ENCODE measurements around the gene SLC6A7. TPM values are rescaled to one million over a fixed set of nuclear protein-coding genes. Genes with fewer than 3 reads are reported as not detected.

Gene SLC6A7
- total RNA-seq, 2 donors from 2014 or later = not detected

- no peak for DNase-seq (ENCODE audit: low spot score)
- no peaks in the 10 kb centered on the region for H3K27me3 ChIP-seq
- no peaks in the 10 kb centered on the region for H3K4me1 ChIP-seq
- H3K27ac ChIP-seq = no peak overlapping the region
- H3K4me3 ChIP-seq = no peak overlapping the region
- no peaks in the 10 kb centered on the region for H3K36me3 ChIP-seq
- no peaks in the 10 kb centered on the region for H3K9me3 ChIP-seq
- no peak for TF ChIP-seq CTCF (IDR thresholded peaks at IDR 0.05)
These were observed 7.6 kb downstream of the SLC6A7 start for GRCh38 chr5:150197476-150197875.

GRCh38 chr5:150202501-150202900 lies 12.6 kb downstream of the SLC6A7 start:
- H3K4me3 ChIP-seq = no peak overlapping the region
- no peaks in the 10 kb centered on the region for H3K27me3 ChIP-seq
- H3K4me1 ChIP-seq = no peaks in the 10 kb centered on the region
- no peaks in the 10 kb centered on the region for H3K9me3 ChIP-seq
- no peaks in the 10 kb centered on the region for H3K36me3 ChIP-seq
- no peak overlapping the region for H3K27ac ChIP-seq
- no peak for TF ChIP-seq CTCF (IDR thresholded peaks at IDR 0.05)
- no peak for DNase-seq (ENCODE audit: low spot score)

- TF ChIP-seq CTCF (IDR thresholded peaks at IDR 0.05) = no peak
- Histone ChIP-seq H3K4me1 (no peaks in the 10 kb centered on the region), H3K27ac (no peak overlapping the region), H3K4me3 (no peak overlapping the region), H3K9me3 (no peaks in the 10 kb centered on the region), H3K27me3 (no peaks in the 10 kb centered on the region), H3K36me3 (no peaks in the 10 kb centered on the region)
- no peak for DNase-seq (ENCODE audit: low spot score)
These were observed 14.1 kb downstream of the SLC6A7 start for GRCh38 chr5:150203832-150204589.

- no peak overlapping the region for H3K27ac ChIP-seq
- H3K4me3 ChIP-seq = no peak overlapping the region
- H3K4me1 ChIP-seq = no peaks in the 10 kb centered on the region
- TF ChIP-seq CTCF (IDR thresholded peaks at IDR 0.05) = no peak
- H3K36me3 ChIP-seq = no peaks in the 10 kb centered on the region
- H3K27me3 ChIP-seq = no peaks in the 10 kb centered on the region
- DNase-seq (ENCODE audit: low spot score) = no peak
- H3K9me3 ChIP-seq = no peaks in the 10 kb centered on the region
These were observed 14.7 kb downstream of the SLC6A7 start for GRCh38 chr5:150204590-150204960.

GRCh38 chr5:150206098-150206778 lies 16.4 kb downstream of the SLC6A7 start:
- H3K9me3 ChIP-seq = no peaks in the 10 kb centered on the region
- no peaks in the 10 kb centered on the region for H3K36me3 ChIP-seq
- H3K27ac ChIP-seq = no peak overlapping the region
- H3K4me3 ChIP-seq = no peak overlapping the region
- no peaks in the 10 kb centered on the region for H3K27me3 ChIP-seq
- DNase-seq (ENCODE audit: low spot score) = no peak
- H3K4me1 ChIP-seq = no peaks in the 10 kb centered on the region
- no peak for TF ChIP-seq CTCF (IDR thresholded peaks at IDR 0.05)

Data from right atrium auricular region (tissue), 2 donors.